ENCODE results near the gene E2F8. TPM values are rescaled to one million over a fixed set of nuclear protein-coding genes. Genes with fewer than 3 reads are reported as not detected.

E2F8 gene
- total and polyA plus RNA-seq, 9 of the 15 experiments (the other 6 are each of a cell fraction or from before 2014, with no cell fraction given): 6.9 to 23.6 (median 12.1) TPM

DNA sequence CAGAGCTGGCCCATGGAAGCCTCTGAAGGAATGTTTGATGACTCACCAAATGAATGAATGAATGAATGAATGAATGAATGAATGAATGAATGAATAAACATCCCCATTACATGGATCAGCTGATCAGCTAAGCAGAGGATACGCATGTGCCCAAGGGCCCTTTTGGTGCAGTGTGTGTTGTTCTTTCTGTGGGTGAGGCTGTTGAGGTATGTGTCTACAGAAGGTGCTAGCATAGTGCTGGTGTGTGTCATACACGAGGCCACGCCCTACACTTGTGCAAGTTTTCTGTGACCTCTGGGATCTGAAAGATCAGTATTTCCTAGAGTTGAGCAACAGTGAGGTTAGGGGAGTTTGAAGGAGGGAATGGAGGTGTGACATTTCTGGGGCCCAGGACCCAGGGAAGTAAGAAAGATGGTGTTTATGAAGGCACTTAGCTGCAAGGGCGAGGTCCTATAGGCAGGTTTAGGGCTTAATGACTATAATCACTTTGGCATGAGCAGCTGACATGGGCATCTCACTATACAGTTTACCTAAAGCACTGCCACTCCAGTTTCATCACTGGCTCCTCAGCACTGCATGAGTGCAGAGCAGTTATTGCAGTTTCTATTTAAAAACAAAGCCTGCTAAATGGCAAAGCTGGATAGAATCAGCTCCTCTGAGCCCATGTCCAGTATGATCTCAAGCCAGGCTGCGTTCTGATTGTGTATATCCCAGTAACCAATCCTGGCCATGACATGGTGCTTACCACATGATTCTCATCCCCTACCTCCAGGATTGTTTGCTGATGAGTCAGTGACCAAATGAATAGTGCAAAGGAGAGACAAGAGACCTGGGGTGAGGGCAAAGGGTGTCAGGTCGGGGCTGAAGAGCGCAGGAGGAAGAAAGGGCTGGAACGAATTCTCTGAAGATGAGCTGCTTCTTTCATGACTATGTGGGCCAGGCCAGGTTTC lies 36.4 kb upstream of the E2F8 start:
- H3K4me2 ChIP-seq (ENCODE audit: insufficient read depth, low read length): no peak overlapping the region

DNA sequence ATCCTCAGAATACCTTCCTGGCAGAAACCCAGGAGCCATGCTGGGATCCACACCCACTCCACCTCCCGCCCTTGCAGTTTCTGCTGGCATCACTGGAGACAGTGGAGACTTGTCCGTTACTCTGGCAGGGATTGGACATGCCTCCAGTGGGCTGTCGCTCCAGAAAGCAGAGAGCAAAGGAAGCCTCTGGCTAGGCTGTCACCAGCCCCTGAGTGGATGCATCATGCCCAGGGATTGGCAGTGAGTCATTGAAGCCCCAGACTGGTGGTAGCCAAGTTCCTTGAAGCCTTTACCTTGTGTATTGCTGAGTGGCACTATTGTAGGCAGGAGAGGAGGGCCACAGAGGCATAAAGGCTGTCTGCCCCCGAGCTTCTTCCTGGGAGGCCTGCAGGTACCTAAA lies 34.8 kb upstream of the E2F8 start:
- POLR2A ChIA-PET: interaction anchor here (0.6 kb wide), 1 partner anchor 147 kb away, joined by 3 read pairs; no protein-coding TSS in a partner anchor
- Histone ChIP-seq H3K9me3 (replicated peaks; ENCODE audit: control insufficient read depth, insufficient read depth, low read depth, low read length) (no peaks in the 10 kb centered on the region), H3K9me1 (ENCODE audit: control insufficient read depth, insufficient read depth, low read length) (no peaks in the 10 kb centered on the region), H3K4me3 (no peak overlapping the region), H3K79me2 (ENCODE audit: control insufficient read depth, insufficient read depth, low read length) (no peaks in the 10 kb centered on the region), H3K36me3 (ENCODE audit: control insufficient read depth, insufficient read depth, low read length) (no peaks in the 10 kb centered on the region), H3K4me1 (replicated peaks in 1 of 2; ENCODE audit: control insufficient read depth in 2 of 2, insufficient read depth in 2 of 2, low read length in 2 of 2) (no peaks in the 10 kb centered on the region), H3K9ac (ENCODE audit: insufficient read depth in 1 of 2, low read depth in 2 of 2, low read length in 2 of 2) (no peak overlapping the region), H3K27me3 (ENCODE audit: control insufficient read depth in 2 of 2, insufficient read depth in 2 of 2, low read length in 2 of 2) (peaks cover 5 to 25% of the 10 kb centered on the region in 2 experiments; a peak in 3 of 5 replicates), H2AFZ (ENCODE audit: low read depth, low read length) (no peak overlapping the region), H4K20me1 (replicated peaks; ENCODE audit: control insufficient read depth, insufficient read depth, low read length) (no peaks in the 10 kb centered on the region; the same call in 1 of the 2 replicates), H3K4me2 (ENCODE audit: insufficient read depth, low read length) (no peak overlapping the region), H3K27ac (ENCODE audit: extremely low read depth, low read depth, low read length) (no peak overlapping the region)
- intact Hi-C loops (cut with micrococcal nuclease) (no loop called here), in situ Hi-C loops (cut with MboI) (no loop called here)
- ATAC-seq (no peak), FAIRE-seq (no peak), DNase-seq (ENCODE audit: extremely low read depth in 1 of 4, low spot score in 3 of 4) (no peak)
- CTCF ChIA-PET (ENCODE audit: low intra/inter-chr PET ratio): no interaction called here
- 0% methylated on average over 3 of the region's 4 CpGs for WGBS (ENCODE audit: insufficient coverage, low coverage, missing lambda C conversion rate)
- no TSS peak for BruUV-seq (replicated peaks)
- TF ChIP-seq ADNP (tag; IDR thresholded peaks at IDR 0.05) (no peak), ZNF696 (CRISPR knock-in tag; conservative IDR thresholded peaks at IDR 0.05) (no peak), CBFB (CRISPR knock-in tag; IDR thresholded peaks at IDR 0.05) (no peak), KLF10 (CRISPR knock-in tag; IDR thresholded peaks at IDR 0.05) (no peak), LCOR (CRISPR knock-in tag; IDR thresholded peaks at IDR 0.05) (no peak)
- TF ChIP-seq, protein P1, sequence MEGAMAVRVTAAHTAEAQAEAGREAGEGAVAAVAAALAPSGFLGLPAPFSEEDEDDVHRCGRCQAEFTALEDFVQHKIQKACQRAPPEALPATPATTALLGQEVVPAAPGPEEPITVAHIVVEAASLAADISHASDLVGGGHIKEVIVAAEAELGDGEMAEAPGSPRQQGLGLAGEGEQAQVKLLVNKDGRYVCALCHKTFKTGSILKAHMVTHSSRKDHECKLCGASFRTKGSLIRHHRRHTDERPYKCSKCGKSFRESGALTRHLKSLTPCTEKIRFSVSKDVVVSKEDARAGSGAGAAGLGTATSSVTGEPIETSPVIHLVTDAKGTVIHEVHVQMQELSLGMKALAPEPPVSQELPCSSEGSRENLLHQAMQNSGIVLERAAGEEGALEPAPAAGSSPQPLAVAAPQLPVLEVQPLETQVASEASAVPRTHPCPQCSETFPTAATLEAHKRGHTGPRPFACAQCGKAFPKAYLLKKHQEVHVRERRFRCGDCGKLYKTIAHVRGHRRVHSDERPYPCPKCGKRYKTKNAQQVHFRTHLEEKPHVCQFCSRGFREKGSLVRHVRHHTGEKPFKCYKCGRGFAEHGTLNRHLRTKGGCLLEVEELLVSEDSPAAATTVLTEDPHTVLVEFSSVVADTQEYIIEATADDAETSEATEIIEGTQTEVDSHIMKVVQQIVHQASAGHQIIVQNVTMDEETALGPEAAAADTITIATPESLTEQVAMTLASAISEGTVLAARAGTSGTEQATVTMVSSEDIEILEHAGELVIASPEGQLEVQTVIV (CRISPR knock-in tag; IDR thresholded peaks at IDR 0.05; ENCODE audit: borderline replicate concordance): no peak
- TF ChIP-seq, protein P2, sequence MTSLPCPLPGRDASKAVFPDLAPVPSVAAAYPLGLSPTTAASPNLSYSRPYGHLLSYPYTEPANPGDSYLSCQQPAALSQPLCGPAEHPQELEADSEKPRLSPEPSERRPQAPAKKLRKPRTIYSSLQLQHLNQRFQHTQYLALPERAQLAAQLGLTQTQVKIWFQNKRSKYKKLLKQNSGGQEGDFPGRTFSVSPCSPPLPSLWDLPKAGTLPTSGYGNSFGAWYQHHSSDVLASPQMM (CRISPR knock-in tag; IDR thresholded peaks at IDR 0.05): no peak
- TF ChIP-seq, protein P3, sequence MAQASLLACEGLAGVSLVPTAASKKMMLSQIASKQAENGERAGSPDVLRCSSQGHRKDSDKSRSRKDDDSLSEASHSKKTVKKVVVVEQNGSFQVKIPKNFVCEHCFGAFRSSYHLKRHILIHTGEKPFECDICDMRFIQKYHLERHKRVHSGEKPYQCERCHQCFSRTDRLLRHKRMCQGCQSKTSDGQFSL (CRISPR knock-in tag; IDR thresholded peaks at IDR 0.05): no peak
- TF ChIP-seq, protein P3 (tag; IDR thresholded peaks at IDR 0.05): no peak

More for the DNA sequence above, 36.4 kb upstream of the E2F8 start:
- no peaks in the 10 kb centered on the region; the same call in 1 of the 2 replicates for H4K20me1 ChIP-seq (replicated peaks; ENCODE audit: control insufficient read depth, insufficient read depth, low read length)
- H3K4me3 ChIP-seq: no peak overlapping the region
- in situ Hi-C loops (cut with MboI) (no loop called here), intact Hi-C loops (cut with micrococcal nuclease) (no loop called here)
- no peaks in the 10 kb centered on the region for H3K4me1 ChIP-seq (replicated peaks in 1 of 2; ENCODE audit: control insufficient read depth in 2 of 2, insufficient read depth in 2 of 2, low read length in 2 of 2)
- H2AFZ ChIP-seq (ENCODE audit: low read depth, low read length): no peak overlapping the region
- no peak overlapping the region for H3K27ac ChIP-seq (ENCODE audit: extremely low read depth, low read depth, low read length)
- DNase-seq (ENCODE audit: extremely low read depth in 1 of 4, low spot score in 3 of 4) (no peak), FAIRE-seq (no peak), ATAC-seq (no peak)
- no peaks in the 10 kb centered on the region for H3K36me3 ChIP-seq (ENCODE audit: control insufficient read depth, insufficient read depth, low read length)
- POLR2A ChIA-PET: no interaction called here
- peak; percentile 36 for TF ChIP-seq CEBPB (tag; IDR thresholded peaks at IDR 0.05)
- peak; percentile 91 for TF ChIP-seq ZNF24 (IDR thresholded peaks at IDR 0.05)
- no peak for TF ChIP-seq HIVEP1 (CRISPR knock-in tag; IDR thresholded peaks at IDR 0.05)
- no peak for TF ChIP-seq CEBPG (CRISPR knock-in tag; IDR thresholded peaks at IDR 0.05)
- TF ChIP-seq CEBPG (tag; conservative IDR thresholded peaks at IDR 0.05 in 1 of 2, IDR thresholded peaks at IDR 0.05 in 1 of 2): peak in 1 of 2 experiments; percentile 43; a peak in 1 of 4 replicates
- H3K9ac ChIP-seq (ENCODE audit: insufficient read depth in 1 of 2, low read depth in 2 of 2, low read length in 2 of 2): no peak overlapping the region
- peaks cover 5 to 25% of the 10 kb centered on the region in 2 experiments; a peak in 3 of 5 replicates for H3K27me3 ChIP-seq (ENCODE audit: control insufficient read depth in 2 of 2, insufficient read depth in 2 of 2, low read length in 2 of 2)
- H3K9me1 ChIP-seq (ENCODE audit: control insufficient read depth, insufficient read depth, low read length): no peaks in the 10 kb centered on the region
- H3K9me3 ChIP-seq (replicated peaks; ENCODE audit: control insufficient read depth, insufficient read depth, low read depth, low read length): no peaks in the 10 kb centered on the region
- CTCF ChIA-PET (ENCODE audit: low intra/inter-chr PET ratio): no interaction called here
- BruUV-seq (replicated peaks): no TSS peak
- H3K79me2 ChIP-seq (ENCODE audit: control insufficient read depth, insufficient read depth, low read length): no peaks in the 10 kb centered on the region
- 1% methylated on average over 7 of the region's 8 CpGs for WGBS (ENCODE audit: insufficient coverage, low coverage, missing lambda C conversion rate)

All from K562 (cell line).